ENCODE measurements around the gene LMF1.

LMF1 gene

DNA sequence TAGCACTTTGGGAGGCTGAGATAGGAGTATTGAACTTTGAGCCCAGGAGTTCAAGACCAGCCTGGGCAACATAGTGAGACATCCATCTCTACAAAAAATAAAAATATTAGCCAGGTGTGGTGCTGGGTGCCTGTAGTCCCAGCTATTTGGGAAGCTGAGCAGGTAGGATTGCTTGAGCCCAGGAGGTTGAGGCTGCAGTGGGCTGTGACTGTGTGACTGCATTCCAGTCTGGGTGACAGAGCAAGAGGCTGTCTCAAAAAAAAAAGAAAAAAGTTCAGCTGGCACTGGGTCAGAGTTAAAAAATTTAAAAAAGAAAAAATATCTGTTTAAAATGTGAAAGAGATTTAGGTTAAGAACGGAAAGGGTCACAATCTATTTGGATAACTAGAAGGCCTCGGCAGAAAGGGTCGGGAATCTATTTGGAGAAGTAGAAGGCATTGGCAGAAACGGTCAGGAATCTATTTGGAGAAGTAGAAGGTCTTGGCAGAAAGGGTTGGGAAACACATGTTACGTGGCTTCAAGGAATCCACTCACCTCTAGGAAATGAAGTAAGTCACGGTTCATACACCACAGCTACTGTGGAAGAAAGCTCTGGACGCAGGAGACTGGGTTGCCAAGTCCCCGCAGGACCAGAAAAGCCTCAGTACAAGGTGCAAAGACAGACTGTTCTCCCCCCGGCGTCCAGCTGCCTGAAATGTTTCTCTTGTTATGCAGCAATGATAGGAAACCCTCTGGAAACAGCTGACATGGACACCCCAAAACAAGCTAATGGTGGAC is 25.3 kb downstream of the LMF1 start:
- FAIRE-seq: no peak

DNA sequence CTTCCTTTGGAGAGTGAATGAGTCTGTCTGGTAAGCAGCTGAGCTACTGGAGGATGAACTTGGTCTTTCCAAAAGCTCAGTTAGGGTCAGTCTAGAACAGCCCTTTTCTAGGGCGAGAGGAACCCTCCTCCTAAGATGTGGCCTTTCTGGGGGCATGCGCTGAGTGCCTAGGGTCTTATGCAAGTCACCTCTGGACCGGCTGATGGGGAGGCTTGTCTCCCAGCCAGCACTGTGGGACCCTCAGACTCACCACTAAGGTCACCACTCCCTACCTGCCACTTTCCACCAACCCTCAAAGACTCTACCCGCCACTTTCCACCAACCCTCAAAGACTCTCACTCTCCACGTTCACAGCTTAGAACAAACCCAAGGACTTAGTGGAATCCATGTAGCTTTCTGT is 26.8 kb downstream of the LMF1 start:
- no peak for FAIRE-seq

DNA sequence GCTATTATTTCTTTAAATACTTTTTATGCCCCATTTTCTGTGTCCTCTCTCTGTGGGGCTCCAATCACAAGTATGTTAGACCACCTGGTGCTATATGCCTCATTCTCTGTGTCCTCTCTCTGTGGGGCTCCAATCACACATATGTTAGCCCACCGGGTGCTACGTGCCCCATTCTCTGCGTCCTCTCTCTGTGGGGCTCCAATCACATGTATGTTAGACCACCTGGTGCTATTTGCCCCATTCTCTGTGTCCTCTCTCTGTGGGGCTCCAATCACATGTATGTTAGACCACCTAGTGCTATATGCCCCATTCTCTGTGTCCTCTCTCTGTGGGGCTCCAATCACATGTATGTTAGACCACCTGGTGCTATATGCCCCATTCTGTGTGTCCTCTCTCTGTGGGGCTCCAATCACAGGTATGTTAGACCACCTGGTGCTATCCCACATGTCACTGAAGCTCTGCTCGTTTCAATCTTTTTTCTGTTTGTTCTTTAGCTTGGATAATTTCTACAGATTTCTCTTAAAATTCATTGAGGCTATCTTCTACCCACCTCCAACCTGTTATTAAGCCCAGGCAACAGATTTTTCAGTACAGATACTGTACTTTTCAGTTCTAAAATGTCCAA is 28.2 kb downstream of the LMF1 start:
- no peak for FAIRE-seq

DNA sequence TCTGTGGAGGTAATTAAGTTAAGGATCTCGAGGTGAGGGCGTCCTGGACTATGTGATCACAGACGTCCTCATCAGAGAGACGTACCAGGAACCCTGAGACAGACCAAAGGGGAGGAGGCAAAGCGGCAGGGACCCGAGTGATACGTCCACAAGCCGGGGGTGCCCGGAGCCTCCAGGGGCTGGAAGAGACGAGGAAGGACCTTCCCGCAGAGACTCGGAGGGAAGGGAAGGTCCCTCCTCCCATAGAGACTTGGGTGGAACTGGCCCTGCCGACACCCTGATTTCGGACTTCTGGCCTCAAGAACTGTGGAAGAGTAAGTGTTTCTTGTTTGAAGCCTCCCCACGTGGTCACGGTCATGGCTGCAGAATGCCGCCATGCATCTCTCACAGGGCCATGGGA is 30.8 kb downstream of the LMF1 start:
- FAIRE-seq: no peak

DNA sequence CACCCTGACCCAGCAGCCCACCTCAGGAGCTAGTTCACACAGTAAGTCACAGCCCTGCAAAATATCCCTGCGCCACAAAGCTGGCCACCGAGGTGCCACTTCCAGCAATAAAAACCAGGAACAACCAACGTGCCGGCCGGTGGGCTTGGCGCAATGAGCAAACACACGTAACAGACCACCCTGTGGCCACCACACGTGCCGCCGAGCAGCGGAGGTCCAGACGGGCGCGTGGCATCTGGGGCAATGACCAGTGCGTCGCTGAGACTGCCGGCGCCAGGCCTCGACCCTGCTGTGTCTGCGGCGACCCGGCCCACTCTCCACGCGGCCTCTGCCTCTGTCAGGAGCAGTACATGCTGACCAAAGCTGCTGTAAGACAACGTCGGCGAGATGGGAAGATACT is 31.5 kb downstream of the LMF1 start:
- no peak for FAIRE-seq

DNA sequence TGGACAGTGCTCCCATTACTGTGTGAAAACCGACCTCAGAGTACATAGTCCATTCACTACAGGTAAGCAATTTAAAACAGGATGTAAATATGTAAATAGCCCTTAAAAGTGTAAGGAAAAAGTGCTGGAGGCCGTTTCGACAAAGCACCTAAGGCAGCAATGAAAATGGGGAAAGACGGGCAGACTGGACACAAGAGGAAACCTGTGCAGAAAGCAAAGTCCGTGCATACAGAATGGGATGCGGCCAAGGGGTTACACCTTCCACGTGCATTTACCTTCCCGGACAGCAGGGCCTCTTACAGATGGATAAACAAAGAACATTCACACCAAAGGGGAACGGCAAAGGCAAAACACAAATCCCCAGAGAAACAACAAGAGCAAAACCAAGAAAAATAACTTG is 32.0 kb downstream of the LMF1 start:
- no peak for FAIRE-seq

DNA sequence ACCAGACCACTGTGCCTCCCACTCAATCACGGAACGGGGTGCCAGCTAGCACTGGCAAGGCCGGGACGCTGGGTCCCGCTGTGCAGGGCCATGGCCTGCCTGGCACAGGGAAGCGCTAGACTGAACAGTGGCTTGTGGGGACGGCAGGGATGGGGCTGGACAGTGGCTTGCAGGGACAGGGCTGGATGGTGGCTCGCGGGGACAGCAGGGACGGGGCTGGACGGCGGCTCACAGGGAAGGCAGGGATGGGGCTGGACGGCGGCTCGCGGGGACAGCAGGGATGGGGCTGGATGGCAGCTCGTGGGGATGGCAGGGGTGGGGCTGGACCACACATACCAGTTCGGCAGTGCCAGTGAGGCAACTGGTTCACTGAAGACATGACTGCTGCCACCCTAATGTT is 32.6 kb downstream of the LMF1 start:
- FAIRE-seq: no peak

DNA sequence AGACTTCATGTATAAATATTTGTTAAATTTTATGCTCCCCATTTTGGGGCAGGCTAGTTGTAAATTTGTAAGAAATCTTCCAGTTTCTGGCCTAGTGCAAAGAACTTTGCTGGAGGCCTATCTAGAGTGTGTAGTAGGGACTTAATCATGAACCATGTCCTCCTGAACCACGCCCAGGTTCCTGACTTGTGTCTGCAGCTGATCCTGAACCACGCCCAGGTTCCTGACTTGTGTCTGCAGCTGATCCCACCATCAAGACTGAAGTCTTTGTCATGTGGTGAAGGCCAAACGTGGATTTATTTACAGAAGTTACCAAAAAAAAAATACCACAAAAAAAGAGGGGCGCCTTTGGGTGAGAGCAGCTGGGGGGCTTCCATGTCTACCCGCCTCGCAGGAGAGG is 33.1 kb downstream of the LMF1 start:
- no peak for FAIRE-seq

DNA sequence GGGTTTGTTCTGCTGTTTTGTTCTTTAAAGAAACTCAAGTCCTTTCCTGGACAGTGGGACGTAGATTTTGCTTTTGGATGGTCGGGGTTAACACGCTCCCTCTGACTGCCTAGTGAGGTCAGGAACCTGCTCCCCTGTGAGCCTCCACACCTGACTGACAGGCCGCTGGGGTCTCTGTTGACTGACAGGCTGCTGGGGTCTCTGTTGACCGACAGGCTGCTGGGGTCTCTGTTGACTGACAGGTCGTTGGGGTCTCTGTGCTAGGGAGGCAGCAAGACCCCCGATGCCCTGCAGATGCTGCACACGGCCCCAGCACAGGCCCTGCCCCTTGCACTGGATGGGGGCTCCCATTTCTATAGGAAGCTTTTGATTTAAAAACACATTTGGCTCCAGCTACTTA is 33.5 kb downstream of the LMF1 start:
- FAIRE-seq: no peak

DNA sequence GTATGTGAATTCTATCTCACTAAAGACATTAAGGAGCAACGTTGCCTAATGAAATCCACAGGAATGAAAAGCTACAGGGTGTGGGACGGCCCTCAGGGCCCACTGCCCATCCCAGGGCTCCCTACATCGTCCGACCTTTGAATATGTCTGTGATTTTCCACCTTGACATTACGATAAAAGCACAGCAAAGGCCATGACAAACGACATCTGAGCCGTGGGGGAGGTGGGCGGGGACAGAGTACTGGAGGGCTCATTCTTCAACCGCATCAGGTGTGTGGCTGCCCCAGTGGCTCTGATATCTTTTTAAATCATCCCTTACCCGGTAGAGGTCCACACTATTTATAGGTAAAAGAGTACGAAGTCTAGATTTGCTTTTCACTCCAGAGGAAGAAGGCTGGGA is 35.1 kb downstream of the LMF1 start:
- no peak for FAIRE-seq

DNA sequence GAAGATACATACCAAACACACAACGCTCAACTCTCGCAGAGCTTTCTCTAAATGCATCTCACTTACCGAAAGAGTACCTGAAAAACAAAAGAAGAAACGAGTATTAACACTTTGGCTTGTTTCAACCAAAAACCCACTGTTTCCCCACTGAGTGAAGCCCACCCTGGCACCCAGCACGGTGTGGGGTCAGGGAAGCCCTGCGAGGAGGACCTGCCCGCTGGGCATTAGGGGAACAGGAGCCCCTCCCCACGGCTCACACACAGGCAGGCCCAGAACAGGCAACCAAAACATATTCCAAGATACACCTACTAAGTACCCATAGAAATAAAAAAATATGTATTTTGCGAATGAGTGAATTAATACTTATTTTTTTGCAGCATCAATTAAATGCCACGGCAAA is 36.6 kb downstream of the LMF1 start:
- FAIRE-seq: no peak

DNA sequence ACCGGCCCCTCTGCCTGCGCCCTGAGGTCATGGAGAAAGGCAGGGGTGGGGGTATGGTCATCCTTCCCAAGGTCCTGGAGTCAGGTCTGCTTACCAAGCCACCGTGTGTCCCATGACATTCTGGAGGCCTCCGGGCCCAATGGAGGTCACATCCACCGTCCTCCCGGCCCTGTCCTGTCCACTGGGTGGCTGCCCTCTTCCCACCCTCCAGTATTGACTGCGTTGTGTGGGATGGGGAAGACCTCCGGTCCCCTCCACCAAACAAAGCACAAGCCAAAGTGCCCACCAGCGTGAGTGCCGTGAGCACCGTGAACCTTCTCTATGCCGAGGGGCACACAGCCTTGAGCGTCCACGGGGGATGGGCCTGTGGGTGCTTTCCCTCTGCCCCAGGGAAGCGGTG is 37.2 kb downstream of the LMF1 start:
- FAIRE-seq: no peak

DNA sequence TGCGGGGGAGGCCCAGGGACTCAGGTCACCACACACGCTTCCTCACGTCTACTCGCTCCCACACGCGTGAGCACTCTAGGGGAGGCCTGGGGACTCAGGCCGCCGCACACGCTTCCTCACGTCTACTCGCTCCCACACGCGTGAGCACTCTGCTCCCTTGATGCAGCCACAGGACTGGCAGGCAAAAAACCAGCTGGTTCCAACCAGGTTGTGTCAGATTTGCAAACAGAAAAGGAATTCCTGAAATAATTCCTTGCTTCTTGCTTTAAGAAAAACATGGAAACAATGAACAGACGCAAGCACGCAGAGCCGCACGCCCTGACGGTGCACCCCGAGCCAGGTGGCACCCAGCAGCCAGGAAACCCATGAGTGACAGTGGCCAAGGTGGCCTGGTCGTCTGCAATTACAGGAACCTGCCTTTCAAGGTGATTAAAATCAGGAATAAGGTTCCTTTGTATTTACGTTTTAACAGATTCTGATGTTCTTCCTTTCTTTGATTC is 37.9 kb downstream of the LMF1 start:
- FAIRE-seq: no peak

DNA sequence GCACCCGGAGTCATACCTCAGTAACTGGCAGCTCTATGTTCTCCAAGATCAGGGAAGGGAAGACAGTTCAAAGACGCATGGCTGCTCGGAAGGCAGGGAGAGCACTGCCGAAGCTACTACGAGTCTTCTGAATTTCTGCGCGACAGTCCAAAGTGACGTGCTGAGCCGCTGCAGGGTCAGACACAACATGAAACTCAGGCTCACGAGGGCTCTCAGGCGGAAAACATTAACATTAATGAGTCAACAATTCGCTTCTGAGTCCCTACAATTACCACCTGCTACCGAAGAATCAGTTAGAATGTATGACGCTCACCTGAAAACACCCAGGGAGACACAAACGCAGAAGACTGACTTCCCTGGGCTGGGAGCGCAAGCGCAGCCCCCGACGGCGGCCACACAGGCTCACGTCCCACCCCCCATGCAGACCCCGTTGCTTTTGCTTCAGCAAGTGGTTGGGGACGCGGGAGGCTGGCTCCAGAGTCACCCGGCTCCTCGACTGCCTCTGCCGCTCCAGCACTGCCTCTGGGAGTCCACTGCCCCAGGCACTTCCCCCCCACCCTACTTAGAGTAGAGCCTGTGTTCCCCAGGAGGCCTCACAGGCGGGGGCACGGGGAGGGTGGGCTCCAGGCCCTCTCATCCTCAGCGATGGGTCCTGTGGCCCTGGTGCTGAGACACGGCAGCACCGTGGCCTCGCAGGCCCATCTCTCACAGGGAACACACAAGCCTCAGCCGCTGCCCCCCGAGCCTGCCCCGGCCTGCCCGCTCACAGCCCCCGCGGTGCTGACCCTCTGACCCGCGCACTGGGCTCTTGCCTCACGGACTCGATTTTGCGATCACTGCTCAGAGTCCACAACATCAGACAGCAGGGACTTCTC is 38.9 kb downstream of the LMF1 start:
- FAIRE-seq: peak; percentile 51

DNA sequence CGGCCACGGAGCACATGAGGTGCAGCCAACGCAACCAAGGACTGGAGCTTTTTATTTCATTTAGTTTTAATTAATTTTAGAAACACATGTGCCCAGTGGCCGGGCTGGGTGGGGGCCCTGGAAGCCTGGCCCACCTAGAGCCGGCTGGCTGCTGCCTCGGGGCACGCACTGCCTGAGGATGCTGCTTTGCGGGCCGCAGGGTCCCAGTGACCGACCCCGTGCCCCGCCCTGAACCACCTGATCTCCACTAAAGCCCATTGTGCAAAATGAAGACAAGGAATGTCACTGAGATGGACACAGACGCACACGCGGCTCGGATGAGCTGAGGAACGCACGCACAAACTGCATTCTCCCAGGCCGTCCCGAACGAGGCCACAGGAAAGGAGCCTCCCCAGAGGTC is 39.6 kb downstream of the LMF1 start:
- no peak for FAIRE-seq

DNA sequence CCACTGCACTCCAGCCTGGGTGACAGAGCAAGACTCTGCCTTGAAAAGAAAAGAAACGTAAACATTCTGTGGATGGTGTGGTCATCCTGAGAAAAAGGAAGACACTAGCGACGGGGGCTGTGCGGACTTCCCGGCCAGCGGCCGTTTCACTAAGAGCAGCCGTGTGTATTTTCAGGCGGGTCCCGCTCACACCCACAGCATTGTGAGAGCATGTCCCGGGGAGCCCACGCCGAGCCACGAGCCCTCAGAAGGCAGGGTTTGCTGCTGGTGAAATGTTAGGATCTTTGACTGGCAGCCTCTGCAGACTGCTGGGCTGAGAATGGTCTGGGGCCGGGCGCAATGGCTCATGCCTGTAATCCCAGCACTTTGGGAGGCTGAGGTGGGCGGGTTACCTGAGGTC is 40.3 kb downstream of the LMF1 start:
- no peak for FAIRE-seq

DNA sequence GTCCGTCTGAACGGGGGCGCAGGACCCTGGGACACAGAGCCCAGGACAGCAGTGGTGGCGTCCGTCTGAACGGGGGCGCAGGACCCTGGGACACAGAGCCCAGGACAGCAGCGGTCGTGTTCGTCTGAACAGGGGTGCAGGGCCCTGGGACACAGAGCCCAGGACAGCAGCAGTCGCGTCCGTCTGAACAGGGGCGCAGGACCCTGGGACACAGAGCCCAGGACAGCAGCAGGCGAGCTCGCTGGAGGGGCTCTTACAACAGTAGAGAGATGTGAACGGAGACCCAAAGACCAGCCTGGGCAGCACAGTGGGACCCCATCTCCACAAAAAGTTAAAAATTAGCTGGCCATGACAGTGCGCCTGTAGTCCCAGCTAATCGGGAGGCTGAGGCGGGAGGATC is 40.7 kb downstream of the LMF1 start:
- FAIRE-seq: no peak

DNA sequence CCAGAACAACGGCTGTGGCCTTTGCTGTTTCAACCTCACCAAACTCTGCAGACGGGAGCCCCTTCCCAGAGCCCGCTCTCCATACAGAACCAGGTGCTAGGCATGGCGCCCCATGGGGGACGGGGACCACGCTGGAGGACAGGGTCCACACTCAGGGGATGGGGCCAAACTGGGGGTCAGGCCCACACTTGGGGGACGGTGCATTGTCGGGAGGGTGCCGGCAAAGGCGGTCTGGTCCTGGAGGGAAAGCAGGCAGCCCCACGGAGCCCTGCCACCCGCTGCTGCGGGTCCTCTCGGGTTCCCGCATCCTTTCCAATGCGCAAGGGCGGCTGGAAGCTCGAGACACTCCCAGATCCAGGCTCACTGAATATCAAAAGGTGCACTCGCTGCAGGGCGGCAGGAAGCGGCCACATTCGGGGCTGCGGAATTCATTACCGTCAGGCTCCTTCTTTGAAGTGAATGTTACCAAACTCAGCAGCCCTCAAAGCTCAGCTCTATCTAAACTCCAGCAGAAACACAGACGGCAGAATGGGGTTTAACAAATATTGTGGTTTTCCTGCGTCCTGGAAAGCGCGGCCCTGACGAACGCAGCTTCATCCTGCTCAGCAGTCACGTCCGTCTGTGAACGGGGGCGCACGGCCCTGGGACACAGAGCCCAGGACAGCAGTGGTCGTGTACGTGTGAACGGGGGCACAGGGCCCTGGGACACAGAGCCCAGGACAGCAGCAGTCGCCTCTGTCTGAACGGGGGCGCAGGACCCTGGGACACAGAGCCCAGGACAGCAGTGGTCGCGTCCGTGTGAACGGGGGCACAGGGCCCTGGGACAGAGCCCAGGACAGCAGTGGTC is 41.3 kb downstream of the LMF1 start:
- no peak for FAIRE-seq

DNA sequence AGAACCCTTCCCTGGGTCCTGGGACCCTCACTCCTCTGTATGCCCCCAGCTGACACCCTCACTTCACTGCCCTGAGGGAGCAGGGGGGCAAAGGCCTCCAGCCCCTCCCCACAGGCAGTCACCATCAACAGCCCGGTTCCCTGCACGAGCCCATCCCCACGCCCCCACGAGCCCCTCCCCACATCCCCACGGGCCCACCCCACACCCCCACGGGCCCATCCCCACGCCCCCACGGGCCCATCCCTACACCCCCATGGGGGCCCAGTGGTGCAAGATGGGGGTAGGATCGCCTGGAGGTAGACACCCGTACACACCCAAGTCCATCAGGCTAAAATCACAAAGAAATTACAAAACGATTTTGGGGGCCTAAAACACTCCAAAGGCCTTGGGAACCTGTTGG is 42.3 kb downstream of the LMF1 start:
- FAIRE-seq: no peak

DNA sequence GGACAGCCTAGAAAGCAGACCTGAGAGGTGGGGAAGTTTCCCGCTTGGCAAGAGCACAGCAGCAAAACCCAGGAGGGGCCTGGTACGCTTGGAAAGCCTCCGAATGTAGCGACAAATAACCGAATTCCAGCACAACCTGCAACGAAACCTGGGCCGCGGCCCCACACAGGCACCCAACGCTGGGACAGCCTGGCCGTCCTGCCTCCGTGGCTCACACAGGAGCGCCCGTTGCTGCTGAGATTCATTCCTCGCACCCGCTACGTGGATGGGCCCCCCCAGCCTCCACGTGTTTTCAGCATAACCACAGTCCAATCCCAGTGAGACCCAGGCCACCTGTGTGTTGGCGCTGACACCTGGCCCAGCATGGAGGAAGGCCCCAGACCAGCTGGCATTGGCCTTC is 42.9 kb downstream of the LMF1 start:
- no peak for FAIRE-seq

DNA sequence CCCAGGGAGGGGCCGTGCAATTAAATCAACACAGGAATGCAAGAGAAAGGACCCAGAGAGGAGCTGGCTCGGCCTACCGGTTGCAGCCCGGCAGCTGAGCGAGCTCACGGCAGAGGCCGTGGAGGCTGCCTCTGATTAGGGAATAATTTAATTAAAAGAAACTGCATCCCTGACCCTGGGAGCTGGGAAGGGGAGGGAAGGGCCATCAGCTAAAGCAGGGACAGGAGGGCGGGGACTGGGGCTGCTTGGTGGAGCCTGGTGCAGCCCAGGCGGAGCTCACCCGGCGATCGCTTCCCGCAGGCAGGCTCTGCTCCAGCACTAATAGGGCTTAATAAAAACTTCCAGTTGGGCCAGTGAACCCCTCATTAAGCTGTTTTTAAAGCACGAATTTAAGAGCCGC is 43.4 kb downstream of the LMF1 start:
- no peak for FAIRE-seq

DNA sequence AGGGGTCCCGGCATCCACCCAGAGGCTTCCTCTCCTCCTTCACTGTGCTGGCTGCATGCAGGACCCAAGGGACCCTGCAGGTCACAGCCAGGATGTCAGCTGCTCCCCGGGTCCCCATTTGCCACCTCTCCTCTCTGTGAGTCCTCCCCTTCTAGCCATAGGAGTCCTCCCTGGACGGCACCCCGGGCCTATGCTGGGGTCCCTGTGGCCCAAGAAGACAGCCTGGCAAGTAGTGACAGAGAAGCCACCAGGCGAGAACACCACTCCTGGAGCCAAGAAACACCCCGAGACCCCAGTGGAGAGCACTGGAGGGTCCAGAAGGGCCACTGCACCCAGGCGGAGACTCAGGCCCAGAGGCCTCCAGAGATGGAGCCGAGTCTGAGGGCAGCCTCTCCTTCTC is 44.1 kb downstream of the LMF1 start:
- no peak for FAIRE-seq

DNA sequence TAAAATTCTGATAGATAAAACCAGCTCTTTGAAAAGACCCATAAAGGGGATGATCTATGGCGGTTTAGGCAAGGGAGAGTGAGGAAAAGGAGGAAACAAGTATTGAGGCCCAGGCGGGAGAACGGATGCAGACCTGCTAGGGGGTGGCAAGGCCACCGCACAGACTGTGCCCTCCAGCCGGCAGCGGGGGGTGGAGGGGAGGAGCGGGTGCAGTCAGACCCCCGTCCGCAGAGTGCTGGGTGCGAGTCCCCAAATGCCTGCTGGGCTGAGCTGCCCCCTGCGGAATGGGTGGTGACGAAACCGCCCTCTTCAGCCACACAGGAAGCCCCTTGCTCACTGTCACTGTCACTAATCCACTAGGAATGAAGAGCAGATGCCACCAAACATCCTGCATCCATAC is 46.0 kb downstream of the LMF1 start:
- FAIRE-seq: no peak

Measured in islet of Langerhans (tissue), 1 donor.